HCEC 1CT (cell line): Measurements from ENCODE around the gene MAML2.
A peak's percentile ranks its signal among the peaks of the same experiment; 100 is the strongest.
"Not testable (repeated sequence)": the region's sequence is repeated elsewhere in the genome, so short reads cannot be mapped to it uniquely, and the experiment has no call there.

Experiments used
- DNase-seq: peaks from one replicate; pipeline ENCODE4 v3.0.0-alpha.2; 2017

MAML2 gene

GRCh38 chr11:96204366-96204659, 138.7 kb downstream of the MAML2 start:
- DNase-seq = no peak

DNA sequence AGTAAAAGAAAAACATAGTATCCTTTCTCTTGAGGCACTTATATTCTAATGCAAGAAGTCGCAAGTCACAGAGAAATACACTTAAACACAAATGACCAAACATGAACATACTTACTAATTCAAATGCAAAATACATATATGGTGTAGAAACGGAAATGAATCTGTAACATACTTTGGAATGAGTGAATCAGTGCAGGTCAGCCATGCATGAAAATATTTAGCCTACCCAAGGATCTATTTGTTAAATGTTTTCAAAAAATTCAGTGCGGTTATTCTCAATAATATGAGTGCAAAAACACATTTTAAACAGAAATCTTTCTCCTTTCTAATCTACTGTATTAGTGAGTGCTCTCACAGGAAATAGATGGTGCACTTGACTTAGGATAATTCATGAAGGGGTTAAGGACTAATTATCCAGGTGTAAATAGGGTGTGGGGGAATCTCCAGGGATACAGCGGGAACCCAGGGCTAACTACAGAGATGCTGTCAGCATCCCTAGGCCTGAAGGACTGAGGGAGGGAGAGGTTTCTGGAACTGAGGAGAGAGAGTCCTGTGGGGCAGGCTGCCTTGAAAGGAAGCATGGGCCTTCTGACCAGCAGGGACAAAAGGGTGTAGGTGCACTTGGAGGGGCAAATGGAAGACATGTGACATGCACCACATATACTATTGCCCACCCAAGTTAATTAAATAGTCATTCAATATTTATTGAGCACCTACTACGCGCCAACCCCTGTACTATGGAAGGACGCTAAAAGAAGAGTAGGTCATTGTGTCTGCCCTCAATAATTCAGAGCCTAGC, 139.2 kb downstream of the MAML2 start:
- DNase-seq = no peak

DNA sequence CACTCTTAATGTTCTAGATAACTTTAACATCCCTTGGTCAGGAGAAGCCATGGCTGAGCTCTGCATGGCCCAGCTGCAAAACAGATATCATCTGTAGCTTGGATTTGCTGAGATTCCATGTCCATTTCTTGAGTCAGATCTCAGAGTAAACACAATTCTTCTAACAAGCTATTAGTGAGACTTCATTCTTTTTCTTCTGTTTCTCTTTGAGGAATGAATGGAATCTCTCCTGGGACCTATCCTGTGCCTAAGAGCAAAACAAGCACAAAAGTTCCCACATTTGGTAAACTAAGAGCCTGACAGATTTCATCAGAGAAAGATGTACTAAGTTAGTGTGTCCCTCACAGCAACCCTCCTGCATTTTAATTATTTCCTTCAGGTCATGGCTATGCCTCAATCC, 142.8 kb downstream of the MAML2 start:
- DNase-seq = peak; percentile 59

- DNase-seq = peak; percentile 35
Observed at GRCh38 chr11:96199563-96200025, 143.4 kb downstream of the MAML2 start.

DNA sequence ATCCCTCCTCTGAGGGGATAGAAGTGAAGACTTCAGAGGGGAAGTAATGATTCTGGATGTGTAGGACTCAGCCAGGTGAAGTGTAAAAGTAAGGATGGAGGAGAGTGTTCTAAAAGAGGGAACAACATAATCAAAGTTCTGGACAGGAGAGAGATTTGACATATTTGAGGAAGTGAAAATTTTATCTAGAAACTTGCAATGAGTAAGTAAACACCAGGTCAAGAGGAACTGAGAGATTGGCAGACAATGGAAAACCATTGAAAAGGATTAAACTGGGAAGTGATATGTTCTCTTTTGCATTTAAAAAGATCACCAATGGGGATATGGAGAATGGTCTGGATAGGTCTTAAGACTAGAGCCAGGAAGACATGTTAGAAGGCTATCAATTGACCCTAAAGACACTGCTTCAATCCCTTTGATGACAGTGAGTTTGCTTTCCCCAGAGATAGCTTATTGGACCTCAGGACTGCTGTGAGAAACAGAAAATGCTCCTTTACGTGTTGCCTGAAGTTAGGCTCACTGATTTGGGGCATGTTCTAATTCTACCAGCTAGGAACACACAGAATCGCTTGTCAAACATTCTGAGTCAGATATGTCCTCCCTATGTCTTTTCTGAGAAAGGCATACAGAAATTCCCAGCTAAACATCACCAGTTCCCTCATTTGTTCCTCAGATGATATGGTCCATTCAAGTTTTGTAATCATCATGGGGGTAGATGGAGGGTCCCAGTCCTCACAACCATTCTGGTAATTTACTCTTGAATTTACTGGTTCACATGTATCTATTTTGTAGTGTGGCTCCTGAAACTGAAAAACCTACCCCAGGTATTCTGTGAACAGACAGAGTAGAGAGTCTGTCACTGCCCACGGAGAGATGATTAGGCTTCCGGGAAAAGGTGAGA, 144.9 kb downstream of the MAML2 start:
- no peak for DNase-seq

DNA sequence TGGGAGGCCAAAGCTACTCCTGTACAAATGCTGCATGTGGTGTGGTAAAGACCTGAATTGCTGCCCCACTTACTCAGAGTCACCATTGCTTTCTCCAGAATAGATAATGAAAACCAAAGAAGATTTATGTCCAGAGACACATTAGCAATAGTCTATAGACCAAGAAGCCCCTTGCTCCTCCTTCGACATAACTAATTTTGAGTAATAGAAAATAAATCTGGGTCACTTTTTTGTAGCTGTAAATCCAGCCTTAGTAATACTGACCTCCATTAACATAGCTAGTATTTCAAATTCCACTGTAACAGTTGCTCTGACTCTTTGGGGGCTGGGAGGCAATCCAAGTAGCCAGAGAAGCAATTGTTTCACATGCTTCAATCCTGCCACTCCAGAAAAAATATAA, 145.9 kb downstream of the MAML2 start:
- DNase-seq = no peak

GRCh38 chr11:96196181-96196662, 146.8 kb downstream of the MAML2 start:
- no peak for DNase-seq

DNA sequence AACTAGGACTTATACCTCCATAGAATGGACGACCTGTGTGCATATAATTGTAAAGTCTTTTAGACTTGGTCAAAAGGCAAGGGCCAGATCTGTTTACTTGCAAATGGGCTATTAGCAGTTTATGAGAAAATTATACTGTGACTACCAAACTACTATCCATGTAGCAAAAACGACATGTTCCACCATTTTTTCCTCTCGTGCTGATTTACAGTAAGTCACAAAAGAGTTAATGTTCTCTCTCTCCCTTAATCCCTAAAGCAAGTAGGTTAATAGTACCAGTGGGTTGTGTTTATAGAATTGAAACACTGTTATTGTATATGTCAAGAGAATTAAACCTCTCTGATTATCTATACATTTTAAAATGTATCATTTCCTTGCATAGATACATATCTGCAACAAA, 147.3 kb downstream of the MAML2 start:
- DNase-seq = no peak

DNA sequence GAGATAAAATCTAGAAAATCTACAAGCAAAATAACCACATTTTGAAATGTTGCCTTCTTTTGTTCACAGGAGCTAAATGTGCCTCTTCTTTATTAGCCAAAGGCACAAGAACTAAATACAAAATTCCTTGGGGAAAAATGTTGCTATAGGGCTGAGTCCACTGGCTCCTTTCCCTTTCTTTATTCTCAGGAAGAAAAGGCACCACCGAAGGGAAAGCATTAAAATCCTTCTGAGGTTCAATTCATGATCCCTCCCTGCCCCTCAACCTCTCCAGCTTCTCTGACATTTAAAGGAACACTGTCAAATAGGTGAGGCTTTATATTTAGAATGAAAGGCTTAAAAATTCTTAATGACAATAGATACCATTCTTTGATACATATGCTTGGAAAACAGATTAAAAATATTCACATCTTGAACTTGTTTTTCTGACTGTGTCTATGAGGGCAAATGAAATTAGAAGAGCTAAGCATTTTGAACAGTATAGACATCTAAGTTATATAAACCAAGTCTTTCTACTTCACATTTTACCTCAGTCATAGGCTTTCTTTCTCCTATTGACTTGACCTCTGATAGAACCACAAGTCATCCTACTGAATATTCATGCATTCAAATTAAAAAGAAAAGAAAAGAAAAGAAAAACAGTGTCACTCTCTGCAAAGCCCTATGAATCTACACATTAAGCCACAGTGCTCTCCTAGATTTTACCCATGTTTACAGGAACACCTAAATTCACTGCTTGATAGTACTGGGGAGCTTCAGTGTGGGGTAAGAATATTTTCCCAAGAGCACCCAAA, 148.2 kb downstream of the MAML2 start:
- DNase-seq = no peak

- DNase-seq = no peak
Observed at GRCh38 chr11:96193745-96194443, 149.1 kb downstream of the MAML2 start.

DNA sequence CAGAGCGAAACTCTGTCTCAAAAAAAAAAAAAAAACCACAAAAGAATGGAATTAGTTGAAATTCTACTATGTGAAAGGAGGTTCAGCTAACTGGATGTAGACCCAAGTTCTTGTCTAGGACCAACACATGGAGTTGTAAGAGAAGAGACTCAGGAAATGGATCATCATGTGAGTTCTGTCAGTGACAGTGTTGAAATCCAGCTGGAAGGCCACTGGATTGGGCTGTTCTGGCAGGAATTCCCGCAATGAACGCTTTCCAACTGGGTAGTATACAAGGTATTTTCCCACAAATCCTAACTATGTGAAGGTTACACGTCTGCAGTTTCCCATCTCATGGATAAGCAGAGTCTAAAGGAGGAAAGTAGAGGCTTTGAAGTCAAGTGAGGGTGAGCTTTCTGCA, 151.2 kb downstream of the MAML2 start:
- DNase-seq = no peak

GRCh38 chr11:96189351-96189750, 153.6 kb downstream of the MAML2 start:
- DNase-seq = no peak

- DNase-seq = peak; percentile 76
Observed at GRCh38 chr11:96188243-96189006, 154.6 kb downstream of the MAML2 start.

DNA sequence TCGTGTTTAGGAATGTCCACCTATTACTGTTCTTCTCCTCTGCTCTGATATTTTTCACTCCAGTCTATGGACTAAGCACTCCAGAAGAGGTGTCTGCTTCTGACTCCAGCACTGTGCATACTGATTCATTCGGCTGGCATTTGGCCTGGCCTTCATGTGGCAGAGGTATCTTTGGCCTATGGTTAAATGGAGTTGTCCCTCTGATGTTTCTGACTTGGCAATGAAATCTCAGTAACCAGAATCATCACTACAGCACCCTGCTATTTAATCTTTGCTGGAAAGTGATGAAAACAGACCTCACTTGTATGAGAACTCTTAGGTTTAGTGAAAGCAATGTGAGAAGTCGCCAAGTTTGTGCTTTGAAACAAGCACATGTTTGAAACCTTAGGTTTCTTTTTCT, 155.2 kb downstream of the MAML2 start:
- peak; percentile 78 for DNase-seq

DNA sequence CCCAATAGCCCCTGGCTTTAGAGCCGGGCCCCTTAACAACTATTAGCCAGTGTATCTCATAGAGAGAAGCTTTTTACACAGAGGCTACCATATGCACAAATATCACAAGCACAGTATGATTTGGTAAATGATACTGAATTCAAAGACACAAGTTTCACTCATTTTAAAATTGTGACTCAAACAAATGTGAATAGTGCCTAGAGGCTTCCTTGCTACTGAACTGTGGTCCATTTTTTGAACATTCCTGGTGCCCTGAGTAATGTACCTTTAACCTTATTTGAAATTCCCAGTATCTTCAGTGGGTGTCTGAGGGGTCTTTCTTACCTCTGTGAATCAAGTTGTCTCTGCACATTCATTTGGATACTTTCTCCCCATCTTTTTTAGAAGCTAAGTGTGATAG, 156.2 kb downstream of the MAML2 start:
- peak; percentile 34 for DNase-seq

DNA sequence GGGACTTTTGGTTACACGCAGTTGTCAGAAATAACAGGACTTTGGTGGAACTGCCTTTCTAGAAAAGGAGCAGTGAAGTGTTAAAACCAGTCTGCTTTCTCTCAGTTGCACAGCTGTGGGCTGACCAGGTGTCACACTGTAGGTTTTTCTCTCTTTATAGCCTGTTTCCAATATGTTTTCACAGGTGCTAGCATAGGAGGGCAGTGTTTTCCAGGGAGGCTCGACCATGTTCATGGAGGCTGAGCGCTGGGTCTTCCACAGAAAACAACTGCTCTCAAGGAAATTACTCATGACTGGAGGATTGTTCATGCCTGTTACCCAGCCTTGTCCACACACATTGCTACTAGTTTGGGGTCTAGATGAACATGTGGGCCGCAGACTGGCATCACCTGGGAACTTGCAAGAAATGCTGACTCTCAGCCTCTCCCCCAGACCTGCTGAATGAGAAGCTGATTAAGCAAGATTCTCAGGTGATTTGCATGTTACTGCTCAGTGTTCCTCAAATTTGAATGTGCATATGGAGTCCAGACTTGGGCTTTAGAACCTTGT, 157.7 kb downstream of the MAML2 start:
- no peak for DNase-seq

GRCh38 chr11:96180937-96181336, 162.1 kb downstream of the MAML2 start:
- not testable (repeated sequence) for DNase-seq

DNA sequence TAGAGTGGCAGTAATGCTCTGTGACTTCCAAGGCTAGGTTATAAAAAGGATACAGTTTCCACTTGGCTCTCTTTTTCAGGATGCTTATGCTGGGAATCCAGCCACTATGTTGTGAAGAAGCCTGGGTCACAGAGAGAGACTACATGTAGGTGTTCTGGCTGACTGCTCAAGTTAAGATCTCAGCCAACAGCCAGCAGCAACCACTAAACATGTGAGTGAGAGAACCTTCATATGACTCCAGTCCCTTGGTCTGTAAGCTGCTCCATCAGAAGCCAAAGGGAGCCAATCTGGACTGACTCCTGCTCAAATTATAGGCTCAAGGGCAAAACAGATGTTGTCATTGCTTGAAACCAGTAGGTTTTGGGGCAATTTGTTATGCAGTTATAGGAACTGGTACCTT, 162.7 kb downstream of the MAML2 start:
- DNase-seq = no peak

DNA sequence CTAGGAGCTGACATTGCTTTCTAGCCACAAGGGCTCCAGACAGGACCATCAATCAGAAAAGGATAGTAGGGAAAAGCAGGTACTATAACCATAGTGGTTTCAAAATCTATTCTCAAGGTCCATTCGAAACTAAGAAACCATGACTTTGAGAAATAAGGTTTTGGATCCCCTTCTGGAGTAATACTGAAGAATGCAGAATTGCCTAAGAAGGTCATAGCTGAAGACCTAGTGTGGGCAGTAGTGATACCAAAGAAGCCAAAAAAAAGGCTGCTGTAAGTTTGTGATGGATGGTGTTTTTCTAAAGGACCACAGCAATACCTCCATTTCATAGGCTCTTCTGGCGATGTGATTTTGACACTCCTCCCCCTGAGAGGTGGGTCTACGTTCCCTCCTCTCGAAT, 163.1 kb downstream of the MAML2 start:
- no peak for DNase-seq

- DNase-seq = no peak
Observed at GRCh38 chr11:96178887-96179279, 164.1 kb downstream of the MAML2 start.
